ENCODE results near the gene SCG3.
"Not testable (repeated sequence)": the region's sequence is repeated elsewhere in the genome, so short reads cannot be mapped to it uniquely, and the experiment has no call there.

SCG3 gene

DNA sequence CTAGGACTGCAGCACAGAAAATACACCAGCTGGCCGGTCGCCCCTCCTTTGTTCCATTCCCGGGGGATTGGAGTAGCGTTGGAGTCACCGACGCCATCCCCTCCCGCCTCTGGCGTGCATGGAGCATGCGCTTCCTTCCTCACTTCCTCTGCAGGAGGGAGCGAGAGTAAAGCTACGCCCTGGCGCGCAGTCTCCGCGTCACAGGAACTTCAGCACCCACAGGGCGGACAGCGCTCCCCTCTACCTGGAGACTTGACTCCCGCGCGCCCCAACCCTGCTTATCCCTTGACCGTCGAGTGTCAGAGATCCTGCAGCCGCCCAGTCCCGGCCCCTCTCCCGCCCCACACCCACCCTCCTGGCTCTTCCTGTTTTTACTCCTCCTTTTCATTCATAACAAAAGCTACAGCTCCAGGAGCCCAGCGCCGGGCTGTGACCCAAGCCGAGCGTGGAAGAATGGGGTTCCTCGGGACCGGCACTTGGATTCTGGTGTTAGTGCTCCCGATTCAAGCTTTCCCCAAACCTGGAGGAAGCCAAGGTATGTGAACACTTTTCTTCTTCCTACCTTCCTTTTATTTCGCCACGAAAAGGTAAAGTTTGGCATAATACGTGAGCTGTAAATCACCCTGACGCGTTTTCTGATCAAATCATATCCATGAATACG, at the start of gene SCG3:
SCG3 (plus strand) TSS at position 201 of the 661 bp plus-strand sequence; CDS start at position 454, 253 bp downstream.
- peak; percentile 40 for DNase-seq

GRCh38 chr15:51634591-51635198, 46.6 kb upstream of the SCG3 start:
- DNase-seq = no peak

GRCh38 chr15:51641490-51642130, 39.7 kb upstream of the SCG3 start:
- DNase-seq = no peak

DNA sequence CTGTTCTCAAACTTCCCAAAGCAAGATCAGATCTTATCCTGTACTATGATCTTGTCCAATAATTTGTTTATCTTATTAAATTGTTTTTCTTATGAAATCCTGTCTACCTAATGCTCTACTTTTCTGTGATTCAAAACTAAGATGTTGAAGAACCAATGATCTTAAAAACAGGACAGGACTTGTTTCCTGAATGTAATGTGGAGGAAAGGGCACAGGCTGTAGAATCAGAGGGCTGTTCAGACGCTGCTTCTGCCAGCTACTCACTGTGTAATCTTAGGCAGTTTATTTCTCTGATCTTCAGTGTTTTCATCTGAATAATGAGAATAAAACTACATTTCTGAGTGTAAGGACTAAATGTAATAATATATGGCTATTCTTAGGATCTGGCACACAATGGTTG, 38.6 kb upstream of the SCG3 start:
- no peak for DNase-seq

DNA sequence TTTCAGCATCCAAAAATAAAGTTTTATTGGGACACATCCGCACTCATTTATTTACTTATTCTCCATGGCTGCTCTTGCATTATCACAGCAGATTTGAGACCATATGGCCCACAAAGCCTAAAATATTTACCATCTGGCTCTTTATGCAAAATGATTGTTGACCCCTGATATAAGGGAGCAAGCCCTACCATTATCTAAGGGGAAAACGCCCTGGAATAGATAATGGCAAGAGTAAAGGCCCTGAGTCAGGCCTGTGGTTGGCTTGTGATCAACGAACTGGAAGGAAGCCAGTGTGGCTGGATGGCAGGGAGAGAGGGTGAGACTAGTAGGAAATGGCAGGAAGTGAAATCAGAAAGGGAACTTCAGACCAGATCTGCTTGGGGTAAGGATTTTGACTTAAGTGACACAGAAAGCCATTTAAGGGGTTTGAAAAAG, 34.2 kb upstream of the SCG3 start:
- DNase-seq = peak; percentile 5

GRCh38 chr15:51648101-51648500, 33.2 kb upstream of the SCG3 start:
- DNase-seq = not testable (repeated sequence)

GRCh38 chr15:51648643-51649042, 32.7 kb upstream of the SCG3 start:
- DNase-seq = not testable (repeated sequence)

GRCh38 chr15:51649659-51650521, 31.4 kb upstream of the SCG3 start:
- DNase-seq = peak; percentile 77

DNA sequence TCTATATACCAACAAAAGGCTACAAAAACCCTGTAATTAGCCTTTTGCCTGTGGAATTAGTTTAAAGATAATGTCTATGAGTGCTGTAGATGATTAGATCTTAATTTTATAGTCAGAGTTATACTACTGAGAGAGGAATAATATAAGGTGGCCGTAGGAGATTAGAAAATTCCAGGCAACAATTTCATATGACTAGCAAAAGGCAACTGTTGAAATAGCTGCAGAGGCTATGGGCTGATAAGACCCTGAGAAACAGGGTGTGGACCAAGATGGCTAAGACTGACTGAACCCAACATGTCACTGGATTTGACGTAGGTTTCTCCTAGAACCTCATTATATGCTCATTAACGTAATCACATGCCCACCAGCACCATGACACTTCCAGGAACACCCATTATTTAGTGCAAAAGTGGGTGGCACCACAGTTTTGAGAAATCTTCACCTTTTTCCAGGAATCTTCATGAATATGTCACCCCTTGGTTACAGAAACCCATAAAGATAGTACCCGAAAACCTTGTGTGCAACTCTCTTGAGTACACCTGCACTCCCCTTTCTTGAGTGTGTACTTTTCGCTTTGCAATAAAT, 29.1 kb upstream of the SCG3 start:
- no peak for DNase-seq

- not testable (repeated sequence) for DNase-seq
Observed at GRCh38 chr15:51655401-51656057, 25.8 kb upstream of the SCG3 start.

- no peak for DNase-seq
Observed at GRCh38 chr15:51658664-51659063, 22.6 kb upstream of the SCG3 start.

GRCh38 chr15:51661072-51661471, 20.2 kb upstream of the SCG3 start:
- DNase-seq = no peak

DNA sequence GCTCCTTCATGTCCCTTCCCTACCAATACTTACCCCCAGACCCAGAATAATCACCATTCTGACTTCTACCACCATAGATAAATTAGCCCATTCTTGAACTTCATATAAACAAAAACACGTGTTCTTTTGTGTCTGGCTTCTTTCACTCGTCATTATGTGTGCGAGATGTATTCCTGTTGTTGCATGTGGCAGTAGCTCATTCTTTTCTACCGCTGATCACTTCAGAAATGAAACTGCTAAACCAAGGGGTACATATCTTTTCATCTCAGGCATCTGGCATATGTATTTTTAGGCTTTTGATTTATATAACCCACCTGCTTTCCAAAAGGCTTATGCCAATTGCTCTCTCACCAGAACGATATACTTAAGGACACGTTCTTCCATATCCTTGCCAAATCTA, 13.8 kb upstream of the SCG3 start:
- DNase-seq = no peak

GRCh38 chr15:51668446-51668845, 12.9 kb upstream of the SCG3 start:
- no peak for DNase-seq

DNA sequence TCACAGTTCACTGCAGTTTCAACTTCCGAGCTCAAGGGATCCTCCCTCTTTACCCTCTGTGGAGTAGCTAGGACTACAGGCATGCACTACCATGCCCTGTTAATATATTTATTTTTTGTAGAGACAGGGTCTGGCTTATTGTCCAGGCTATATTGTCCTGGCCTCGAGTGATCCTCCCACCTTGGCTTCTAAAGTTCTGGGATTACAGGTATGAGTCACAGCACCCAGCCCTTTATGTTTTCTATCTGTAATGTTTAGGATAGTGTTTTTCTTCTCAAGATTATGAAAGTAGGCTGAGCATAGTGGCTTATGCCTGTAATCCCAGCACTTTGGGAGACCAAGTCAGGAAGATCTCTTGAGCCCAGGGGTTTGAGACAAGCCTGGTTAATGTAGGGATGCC, 11.9 kb upstream of the SCG3 start:
- DNase-seq = no peak

DNA sequence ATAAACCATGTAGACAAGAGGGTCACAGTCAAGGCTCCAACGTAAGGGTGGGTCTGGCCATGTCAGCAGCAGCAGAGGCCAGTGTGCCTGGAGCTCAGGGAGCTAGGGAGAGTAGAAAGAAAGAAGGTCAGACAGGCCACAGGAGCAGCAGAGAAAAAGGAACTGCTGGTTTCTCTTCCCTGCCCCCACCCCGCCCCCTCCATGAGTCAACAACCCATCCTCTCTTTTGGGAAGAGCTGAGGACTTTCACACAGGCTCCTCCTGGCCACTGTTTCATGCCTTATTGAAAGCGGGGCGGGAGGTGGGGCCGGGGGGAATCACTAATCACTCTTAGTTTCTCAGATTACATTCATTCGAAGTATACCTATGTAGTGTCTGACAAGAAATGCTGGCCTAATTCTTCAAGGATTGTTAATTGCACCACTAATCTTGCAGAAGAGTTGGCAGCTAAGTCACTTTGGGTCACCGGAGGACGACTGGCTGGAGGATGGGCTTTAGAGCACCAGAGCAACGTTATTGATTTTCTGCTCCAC, 9.1 kb upstream of the SCG3 start:
- DNase-seq = no peak

DNA sequence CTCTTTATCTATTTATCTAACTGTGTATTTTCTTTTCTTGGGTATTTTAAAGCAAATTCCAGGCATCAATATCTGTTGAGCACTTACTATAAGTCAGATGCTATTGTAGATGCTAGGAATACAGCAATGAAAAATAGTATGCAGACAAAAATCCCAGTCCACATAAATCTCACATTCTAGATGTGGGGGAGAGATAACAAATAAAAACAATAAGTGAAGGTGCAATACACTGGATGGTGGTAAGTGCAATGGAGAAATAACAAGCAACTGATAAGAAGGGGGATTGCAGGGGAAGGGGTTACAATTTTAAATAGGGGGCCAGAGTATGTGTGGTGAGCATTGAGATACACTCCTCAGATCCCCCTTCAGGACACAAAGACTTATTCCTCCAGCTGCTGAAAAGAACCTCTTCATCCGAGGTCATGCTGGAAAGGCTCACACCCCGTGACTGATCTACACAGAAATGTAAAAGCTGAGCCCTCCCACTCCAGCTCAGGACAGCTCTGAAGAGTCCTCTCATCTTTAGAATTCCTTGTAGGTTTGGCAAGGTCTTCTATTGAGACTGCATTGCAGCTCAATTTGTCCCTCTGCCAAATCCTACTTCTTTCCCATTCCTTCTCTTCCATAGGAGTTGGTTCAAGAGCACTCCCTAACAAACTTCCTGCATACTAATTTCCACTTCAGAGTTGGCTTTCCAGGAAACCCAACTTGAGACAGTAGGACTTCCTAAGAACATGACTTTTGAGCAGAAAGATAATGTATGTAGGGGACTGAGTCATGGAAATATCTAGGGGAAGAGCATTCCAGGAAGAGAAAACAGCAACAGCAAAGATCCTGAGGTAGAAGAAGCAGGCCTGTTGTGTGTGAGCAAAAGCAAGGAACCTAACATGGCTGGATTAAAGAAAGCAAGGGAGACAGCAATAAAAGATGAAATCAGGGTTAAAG, 8.1 kb upstream of the SCG3 start:
- DNase-seq = no peak

- no peak for DNase-seq
Observed at GRCh38 chr15:51675234-51675633, 6.1 kb upstream of the SCG3 start.

GRCh38 chr15:51677021-51677420, 4.3 kb upstream of the SCG3 start:
- DNase-seq = no peak

- no peak for DNase-seq
Observed at GRCh38 chr15:51677452-51677851, 3.9 kb upstream of the SCG3 start.

GRCh38 chr15:51678096-51678495, 3.2 kb upstream of the SCG3 start:
- no peak for DNase-seq
